ENCODE data around the gene IDI2.

The IDI2 gene

GRCh38 chr10:985361-985760, 40.3 kb downstream of the IDI2 start:
- Histone ChIP-seq H3K27ac (replicated peaks) (no peak overlapping the region), H3K27me3 (ENCODE audit: insufficient read depth, poor library complexity, severe bottlenecking) (no peaks in the 10 kb centered on the region)
- TF ChIP-seq REST (IDR thresholded peaks at IDR 0.05; ENCODE audit: insufficient replicate concordance, low read depth) (no peak), GABPA (IDR thresholded peaks at IDR 0.05; ENCODE audit: low read depth) (no peak), POLR2AphosphoS5 (IDR thresholded peaks at IDR 0.05; ENCODE audit: low read depth) (no peak), SPI1 (IDR thresholded peaks at IDR 0.05; ENCODE audit: borderline replicate concordance, low read depth) (no peak)
- TF ChIP-seq, protein P1, sequence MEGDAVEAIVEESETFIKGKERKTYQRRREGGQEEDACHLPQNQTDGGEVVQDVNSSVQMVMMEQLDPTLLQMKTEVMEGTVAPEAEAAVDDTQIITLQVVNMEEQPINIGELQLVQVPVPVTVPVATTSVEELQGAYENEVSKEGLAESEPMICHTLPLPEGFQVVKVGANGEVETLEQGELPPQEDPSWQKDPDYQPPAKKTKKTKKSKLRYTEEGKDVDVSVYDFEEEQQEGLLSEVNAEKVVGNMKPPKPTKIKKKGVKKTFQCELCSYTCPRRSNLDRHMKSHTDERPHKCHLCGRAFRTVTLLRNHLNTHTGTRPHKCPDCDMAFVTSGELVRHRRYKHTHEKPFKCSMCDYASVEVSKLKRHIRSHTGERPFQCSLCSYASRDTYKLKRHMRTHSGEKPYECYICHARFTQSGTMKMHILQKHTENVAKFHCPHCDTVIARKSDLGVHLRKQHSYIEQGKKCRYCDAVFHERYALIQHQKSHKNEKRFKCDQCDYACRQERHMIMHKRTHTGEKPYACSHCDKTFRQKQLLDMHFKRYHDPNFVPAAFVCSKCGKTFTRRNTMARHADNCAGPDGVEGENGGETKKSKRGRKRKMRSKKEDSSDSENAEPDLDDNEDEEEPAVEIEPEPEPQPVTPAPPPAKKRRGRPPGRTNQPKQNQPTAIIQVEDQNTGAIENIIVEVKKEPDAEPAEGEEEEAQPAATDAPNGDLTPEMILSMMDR (IDR thresholded peaks at IDR 0.05; ENCODE audit: insufficient read depth, low read length) = no peak

GRCh38 chr10:983971-984655, 41.5 kb downstream of the IDI2 start:
- no peak for TF ChIP-seq POLR2AphosphoS5 (IDR thresholded peaks at IDR 0.05; ENCODE audit: low read depth)
- no peak for TF ChIP-seq SPI1 (IDR thresholded peaks at IDR 0.05; ENCODE audit: borderline replicate concordance, low read depth)
- TF ChIP-seq, protein P1 (IDR thresholded peaks at IDR 0.05; ENCODE audit: insufficient read depth, low read length) = no peak
- TF ChIP-seq GABPA (IDR thresholded peaks at IDR 0.05; ENCODE audit: low read depth) = no peak
- TF ChIP-seq REST (IDR thresholded peaks at IDR 0.05; ENCODE audit: insufficient replicate concordance, low read depth) = no peak
- no peaks in the 10 kb centered on the region for H3K27me3 ChIP-seq (ENCODE audit: insufficient read depth, poor library complexity, severe bottlenecking)
- no peak overlapping the region for H3K4me3 ChIP-seq (replicated peaks; ENCODE audit: insufficient read depth, low read length)
- H3K27ac ChIP-seq (replicated peaks) = no peak overlapping the region
- no peak for DNase-seq (ENCODE audit: low read depth in 1 of 2, low spot score in 1 of 2)

More at GRCh38 chr10:985361-985760, 40.3 kb downstream of the IDI2 start:
- no peak overlapping the region for H3K4me3 ChIP-seq (replicated peaks; ENCODE audit: insufficient read depth, low read length)
- no peak for DNase-seq (ENCODE audit: low read depth in 1 of 2, low spot score in 1 of 2)

DNA sequence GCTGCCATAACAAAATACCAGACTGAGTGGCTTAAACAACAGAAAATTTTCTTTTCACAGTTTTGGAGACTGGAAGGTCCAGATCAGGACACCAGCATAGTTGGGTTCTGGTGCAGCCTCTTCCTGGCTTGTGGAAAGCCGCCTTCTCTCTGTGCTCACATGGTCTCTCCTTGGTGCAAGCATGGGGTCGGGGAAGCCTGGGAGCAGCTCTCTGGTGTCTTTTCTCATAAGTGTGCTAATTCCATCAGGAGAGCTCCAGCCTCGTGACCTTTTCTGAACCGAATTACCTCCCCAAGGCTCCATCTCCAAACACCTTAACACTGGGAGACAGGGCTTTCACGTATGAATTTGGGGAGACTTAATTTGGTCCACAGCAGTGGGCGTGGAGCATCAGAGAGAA, 42.3 kb downstream of the IDI2 start:
- Histone ChIP-seq H3K27ac (replicated peaks) (no peak overlapping the region), H3K27me3 (ENCODE audit: insufficient read depth, poor library complexity, severe bottlenecking) (no peaks in the 10 kb centered on the region), H3K4me3 (replicated peaks; ENCODE audit: insufficient read depth, low read length) (no peak overlapping the region)
- TF ChIP-seq SPI1 (IDR thresholded peaks at IDR 0.05; ENCODE audit: borderline replicate concordance, low read depth) (no peak), GABPA (IDR thresholded peaks at IDR 0.05; ENCODE audit: low read depth) (no peak), REST (IDR thresholded peaks at IDR 0.05; ENCODE audit: insufficient replicate concordance, low read depth) (no peak), POLR2AphosphoS5 (IDR thresholded peaks at IDR 0.05; ENCODE audit: low read depth) (no peak)
- TF ChIP-seq, protein P1 (IDR thresholded peaks at IDR 0.05; ENCODE audit: insufficient read depth, low read length) = no peak
- no peak for DNase-seq (ENCODE audit: low read depth in 1 of 2, low spot score in 1 of 2)
